Measurements from ENCODE around the gene MFSD1.
"Not testable (repeated sequence)": the region's sequence is repeated elsewhere in the genome, so short reads cannot be mapped to it uniquely, and the experiment has no call there.

The MFSD1 gene

DNA sequence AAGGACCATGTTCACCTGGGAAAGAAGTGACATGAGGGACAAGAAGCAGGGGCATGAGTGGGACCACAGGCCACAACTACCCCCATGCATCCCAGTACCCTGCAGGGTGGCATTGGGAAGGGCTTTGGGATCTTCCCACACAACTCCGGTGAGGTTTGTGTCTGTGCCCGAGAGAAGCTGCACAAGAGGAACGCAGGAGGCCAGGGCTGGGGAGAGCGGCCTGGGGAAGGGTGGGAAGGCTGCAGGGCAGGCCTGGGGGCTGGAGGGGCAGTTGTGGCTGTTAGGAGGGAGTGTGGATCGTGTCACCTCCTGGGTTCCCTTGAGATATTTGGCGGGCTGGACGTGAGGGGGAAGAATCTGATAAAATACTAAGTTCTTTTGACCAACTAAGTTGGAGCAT is 25.3 kb upstream of the MFSD1 start:
- no peak for DNase-seq

DNA sequence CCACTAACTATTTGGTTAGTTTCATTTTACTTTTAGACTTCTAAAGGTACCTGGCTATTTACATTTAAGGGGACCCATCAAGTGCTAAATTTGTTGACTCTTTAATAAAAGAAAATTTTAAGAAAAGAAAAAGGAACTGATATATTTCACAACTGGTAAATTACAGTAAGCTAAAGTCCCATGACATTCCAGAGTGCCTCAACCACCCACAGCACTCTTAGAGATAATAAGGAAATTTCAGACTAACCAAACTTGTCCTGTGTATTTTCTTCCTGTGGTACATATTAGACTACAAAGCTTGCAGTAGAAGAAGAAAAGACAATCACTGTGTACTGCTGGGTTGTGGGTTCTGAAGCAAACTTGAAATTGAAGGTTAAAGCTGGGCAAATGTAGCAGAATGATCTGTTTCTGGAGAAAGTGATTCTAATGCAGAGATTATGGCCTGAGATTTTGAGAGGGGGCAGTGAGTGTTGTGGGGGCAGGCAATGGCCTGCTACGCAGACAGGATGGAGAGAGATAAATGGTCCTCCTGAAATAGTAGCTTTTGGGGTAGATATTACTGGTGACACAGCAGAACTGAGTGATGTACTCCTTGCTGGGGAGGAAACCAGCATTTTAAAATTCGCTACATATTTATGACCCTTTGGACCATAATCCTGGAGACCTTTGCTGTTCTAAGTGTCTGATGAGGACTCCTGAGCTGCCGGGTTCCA is 24.5 kb upstream of the MFSD1 start:
- no peak for DNase-seq

DNA sequence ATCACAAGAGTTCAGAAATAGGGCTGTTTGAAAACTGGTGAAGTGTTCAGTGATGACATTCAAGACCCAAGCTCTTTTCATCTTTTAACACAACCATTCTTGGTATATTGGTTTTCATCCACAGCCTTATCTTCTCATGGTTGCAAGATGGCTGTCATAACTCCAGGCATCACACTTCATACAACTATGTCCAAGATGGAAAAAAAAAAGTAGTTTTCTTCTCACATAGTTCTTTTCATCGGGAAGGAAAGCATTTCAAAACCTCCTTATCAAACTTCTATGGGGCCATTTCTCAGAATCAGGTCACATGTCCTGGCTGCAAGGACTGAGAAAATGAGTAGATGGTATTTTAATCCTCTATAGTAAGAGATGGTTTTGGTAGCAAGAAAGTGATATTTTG is 21.1 kb upstream of the MFSD1 start:
- no peak for DNase-seq

DNA sequence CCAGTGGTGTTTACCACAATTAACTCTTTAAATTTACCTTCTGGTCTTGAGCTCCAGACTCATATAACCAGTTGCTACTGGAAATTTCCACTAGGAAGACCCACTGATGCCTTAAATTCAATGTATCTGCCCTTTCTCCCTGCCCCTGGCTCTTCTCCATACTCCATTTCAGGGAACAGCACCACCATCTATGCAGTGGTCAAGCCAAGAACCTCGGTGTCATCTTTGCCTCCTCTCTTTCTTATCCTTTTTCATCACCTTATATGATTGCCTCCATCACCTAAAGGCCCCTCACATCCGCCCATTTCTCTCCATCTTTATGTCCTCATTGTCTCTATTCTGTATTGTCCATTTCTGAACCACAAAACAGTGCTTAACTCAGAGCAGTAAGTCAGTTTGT is 20.7 kb upstream of the MFSD1 start:
- no peak for DNase-seq

DNA sequence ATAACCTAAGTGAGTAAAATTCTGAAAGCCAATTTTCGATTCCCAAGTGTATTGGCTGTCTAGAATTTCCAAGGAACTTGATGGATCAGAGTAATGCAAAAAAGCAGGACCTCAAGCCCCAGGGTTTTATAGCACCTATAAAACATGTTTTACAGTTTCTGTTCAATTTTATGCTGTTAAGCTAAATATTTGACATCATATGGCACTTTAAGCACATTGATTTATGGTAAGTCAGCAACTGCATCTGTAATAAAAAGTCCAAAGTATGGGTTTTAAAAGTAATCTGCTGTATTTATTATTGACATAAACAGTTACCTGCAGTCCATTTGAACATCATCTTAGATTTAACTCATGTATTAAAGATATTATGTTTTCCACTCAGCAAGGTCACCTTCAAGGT is 20.0 kb upstream of the MFSD1 start:
- DNase-seq, result no peak

DNA sequence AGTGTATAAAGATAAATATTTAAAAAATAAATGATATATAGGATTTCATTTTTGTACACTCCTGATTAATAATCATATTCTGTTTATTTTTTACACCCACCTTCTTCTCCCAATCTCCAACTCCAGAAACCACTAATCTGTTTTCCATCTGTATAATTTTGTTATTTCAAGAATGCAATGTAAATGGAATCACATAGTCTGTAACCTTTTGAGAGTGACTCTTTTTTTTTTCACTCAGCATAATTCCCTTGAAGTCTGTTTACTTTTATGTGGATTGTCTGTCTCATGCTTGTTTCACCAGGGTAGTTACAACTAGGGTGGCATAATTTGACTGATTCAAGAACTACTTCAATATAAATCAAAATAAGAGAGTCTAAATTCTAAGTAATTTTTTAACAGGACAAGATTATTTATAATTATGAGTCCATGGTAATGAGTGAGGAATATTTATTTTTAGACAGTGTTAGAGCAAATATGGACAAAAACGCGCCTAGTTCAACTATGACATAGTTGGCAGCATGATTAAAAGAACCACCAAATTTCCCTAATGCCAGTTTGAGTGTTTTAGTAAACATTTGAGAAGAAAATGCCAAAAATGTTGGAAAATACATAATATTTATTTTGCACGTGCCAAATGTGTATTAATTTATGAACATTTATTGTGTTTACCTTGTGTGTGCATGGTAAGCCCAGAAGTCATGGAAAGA is 19.4 kb upstream of the MFSD1 start:
- DNase-seq, result no peak

DNA sequence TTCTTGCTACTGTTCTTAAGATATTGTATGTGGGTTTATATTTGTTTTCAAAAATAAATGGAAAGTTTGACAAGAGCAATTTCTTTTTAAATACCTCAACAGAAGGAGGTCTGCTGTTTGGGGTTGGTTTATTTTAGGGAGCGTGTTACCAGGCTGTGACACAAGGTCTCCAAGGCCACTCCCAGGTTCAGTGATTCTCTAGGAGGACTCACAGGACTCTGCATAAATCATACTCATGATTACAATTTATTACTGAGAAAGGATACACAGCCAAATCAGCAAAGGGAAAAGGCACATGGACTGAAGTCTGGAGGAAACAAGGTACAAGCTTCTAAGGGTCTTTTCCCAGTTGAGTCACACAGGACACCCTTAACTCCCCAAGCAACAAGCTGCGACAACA is 18.8 kb upstream of the MFSD1 start:
- no peak for DNase-seq

DNA sequence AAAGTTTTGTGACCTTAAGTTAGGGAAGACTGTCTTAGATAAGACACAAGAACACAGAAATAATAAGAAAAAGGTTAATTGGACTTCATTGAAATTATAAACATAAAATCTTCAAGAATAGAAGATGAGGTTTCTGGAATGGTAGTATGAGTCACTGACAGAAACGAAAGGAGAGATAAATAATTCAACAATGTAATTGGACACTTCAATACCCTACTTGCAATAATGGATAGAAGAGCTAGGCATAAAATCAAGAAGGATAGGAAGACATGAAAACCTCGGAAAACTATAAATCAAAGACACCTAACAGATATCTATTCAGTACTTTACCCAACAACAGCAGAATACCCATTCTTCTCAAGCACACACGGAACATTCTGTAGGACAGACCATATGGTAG is 15.9 kb upstream of the MFSD1 start:
- no peak for DNase-seq

DNA sequence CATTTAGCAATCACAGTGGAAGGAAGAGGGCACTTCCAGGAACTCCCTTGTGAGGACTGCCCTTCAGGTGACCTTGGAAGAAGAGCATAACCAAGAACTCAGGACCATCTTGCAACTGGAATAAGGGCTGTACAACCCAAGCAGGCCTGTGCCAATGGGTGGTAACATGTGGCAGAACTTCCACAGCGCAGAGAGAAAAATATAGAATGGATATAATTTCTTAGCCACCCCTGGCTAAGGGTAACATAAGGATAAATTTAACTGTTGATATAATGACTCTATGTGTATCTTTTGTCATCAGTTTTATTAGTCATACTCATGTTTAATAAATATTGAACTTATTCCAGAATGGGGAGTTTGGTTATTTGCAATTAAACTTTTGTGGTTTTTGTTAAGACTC is 13.4 kb upstream of the MFSD1 start:
- no peak for DNase-seq

DNA sequence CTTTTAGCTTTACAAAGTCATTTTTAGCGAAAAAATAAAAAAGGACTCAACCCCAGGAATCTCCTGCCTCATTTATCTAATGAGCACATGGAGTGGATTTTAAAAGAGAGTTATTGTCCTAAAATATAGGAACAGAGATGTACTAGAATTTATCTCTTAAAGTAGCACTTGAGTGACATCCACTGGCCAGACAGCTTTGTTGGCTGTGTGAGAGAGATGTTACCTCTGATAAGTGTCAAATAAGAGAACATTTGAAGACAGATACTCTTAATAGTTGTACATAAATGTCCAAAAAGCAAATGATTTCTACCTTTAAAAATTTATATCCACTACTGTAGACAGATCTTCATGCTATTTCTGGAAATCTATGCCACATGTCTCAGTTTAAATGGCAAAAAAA is 12.3 kb upstream of the MFSD1 start:
- no peak for DNase-seq

DNA sequence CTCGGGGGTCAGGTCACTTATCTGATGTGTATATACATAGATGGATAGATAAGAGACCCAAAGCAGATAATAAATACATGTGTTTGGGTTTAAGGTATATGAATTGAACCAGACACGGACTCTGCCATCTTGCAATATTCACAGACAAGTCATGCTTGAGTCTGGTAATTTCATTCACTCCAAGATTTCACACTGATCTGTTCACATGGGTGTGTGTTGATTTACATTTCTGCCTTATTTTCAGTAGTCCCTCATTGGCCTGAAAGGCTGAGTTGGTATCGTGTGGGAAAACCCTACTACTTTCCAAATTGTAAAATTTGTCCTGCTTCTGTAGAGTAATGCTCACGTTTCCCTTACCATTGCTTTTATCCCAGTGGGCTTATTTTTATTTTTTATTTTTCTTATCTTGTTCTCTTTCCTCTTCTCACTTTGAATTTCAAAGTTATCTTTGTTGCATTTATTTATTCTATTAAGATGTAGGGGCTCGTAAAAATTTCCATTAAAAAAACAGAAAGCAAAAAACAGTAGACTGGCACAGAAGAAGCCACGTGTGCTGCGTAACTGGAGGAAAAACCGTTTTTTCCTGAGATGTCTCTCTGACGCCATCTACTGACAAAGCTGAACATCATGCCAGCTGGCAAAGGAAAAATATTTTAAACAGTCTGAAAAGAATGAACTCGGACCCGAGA is 10.8 kb upstream of the MFSD1 start:
- DNase-seq, result peak; percentile 40

DNA sequence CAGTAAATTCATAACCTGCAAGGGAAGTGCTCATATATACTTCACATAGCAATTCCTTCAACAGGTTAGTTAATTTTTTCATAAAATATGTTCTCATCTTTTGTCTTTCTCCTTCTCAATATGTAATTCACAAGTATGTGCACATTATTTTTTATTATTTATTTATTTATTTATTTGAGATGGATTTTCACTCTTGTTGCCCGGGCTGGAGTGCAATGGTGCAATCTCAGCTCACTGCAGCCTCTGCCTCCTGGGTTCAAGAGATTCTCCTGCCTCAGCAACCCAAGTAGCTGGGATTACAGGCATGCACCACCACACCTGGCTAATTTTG is 10.3 kb upstream of the MFSD1 start:
- not testable (repeated sequence) for DNase-seq

DNA sequence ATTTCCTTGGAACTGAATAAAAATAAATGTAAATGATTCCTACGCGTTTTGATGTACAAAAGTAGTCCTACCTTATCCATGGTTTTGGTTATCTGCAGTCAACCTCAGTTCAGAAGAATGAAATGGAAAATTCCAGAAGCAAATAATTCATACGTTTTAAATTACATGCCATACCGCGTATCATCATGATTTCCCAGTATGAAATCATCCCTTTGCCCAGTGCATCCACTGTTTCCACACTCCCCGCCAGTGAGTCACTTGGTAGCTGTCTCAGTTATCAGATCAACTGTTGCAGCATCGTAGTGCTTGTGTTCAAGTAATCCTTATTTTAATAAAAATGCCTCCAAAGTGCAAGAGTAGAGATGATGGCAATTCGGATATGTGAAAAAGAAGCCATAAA is 9.1 kb upstream of the MFSD1 start:
- no peak for DNase-seq

DNA sequence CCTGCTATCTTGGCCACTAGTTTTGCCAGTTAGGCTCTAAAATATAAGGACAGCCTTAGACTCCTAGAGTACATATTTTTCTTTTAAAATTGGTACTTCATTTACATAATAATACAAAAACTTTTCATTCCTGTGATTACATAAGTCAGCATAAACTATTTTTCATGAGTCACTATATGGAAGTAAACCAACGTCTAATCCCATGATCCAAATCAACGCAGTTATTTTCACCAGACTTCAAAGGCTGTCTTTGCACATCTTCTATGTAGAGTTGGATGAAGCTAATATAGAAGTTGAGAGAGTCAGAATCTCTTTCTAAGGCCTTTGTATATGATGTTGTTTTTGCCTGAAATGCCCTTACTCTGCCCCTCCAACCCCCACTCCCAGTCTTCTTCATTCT is 7.6 kb upstream of the MFSD1 start:
- DNase-seq, result no peak

DNA sequence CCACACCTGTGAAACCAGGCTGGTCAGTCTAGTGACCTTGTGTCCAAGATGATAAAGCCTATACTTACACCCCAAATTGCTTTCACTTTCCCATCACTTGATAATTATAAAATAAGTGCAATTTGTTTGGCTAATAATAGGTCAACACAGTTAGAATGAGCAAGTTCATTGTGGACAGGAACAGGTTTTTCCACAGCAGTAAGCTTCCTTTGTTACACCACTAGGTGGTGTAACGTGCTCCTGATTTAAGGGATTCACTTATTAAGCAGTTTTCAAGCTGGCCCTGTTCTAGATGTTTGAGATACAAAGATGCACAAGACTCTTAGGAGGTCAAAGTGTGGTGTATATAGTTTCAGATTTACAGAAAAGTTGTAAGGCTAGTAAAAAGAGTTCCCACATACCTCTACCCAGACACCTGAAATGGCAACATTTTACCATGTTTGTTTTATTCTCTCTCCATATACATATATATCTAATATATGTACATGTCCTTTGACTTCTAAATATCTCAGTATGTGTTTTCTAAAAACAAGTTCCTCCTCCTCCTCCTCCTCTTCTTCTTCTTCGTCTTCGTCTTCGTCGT is 6.8 kb upstream of the MFSD1 start:
- DNase-seq, result no peak

DNA sequence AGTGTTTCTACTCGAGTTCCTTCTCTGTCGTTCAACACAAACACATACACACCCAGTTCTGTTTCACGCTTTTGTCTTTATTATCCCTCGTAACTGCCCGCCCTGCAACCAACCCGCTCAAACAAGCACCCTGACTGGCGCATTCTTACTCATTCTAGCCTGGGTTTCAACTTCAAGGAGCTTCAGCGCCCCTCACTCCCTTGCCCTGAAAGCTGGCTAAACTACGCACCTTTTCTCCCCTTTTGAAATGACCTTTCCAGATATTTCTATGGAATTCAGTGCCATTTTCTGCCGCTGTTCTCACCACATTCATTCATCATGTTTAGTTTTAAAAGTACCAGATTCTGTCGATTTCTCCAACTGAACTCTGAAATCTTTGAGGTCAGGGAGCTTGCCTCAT is 653 bp upstream of the MFSD1 start:
- DNase-seq, result no peak

DNA sequence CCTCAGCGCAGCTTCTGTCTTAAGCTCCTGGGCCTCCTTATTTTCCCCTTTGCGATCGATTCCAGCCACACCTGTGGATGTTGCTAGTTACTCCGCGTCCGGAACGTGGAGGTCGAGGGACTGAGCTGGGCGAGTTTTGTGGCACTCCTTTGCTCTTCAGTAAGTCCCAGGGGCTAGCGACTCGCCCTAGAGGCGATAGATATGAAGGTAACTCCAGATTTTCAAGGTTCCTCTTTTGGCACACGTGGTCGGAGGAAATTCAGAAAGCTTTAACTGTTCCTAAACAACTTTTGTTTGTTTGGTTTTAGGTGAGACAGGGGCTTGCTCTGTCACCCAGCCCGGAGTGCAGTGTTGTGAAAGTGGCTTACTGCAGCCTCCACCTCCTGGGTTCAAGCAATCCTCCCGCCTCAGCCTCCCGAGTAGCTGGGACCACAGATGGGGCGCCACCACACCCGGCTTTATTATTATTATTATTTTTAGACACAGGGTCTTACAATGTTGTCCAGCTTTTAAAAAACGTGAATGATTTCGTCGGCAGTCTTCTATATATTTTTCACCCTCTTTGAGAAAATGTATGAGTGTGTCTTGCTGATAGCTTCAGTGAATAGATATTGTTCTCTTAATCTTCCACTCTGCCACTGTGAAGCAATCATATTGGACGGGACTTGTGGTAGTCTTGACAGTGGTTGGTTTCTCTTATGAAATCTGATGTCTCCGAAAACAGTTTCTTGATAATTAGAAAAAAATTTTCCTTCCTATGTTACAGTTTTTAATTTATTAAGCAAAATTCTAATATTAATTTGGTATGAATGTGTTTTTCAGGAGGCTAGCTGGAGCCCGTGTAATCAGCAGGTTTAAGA is 785 bp downstream of the MFSD1 start:
- no peak for DNase-seq

DNA sequence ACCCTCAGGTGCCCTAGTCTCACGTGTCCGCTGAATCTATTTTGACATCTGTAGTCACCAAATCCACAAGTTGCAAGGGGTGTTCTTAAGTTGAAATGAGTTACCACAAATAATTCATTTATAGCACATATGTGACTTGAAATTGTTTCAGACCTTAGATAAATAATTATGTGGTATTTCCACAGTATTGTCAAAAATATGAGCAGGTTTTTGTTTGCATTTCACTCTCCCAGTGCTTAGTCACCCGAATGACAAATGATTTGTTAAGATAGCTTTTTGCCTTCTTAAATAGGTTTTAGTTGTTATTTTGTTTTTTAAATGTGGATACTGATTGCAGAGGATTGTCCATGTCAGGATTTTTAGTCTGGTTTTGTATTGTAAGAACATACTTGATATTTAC is 2.6 kb downstream of the MFSD1 start:
- no peak for DNase-seq

DNA sequence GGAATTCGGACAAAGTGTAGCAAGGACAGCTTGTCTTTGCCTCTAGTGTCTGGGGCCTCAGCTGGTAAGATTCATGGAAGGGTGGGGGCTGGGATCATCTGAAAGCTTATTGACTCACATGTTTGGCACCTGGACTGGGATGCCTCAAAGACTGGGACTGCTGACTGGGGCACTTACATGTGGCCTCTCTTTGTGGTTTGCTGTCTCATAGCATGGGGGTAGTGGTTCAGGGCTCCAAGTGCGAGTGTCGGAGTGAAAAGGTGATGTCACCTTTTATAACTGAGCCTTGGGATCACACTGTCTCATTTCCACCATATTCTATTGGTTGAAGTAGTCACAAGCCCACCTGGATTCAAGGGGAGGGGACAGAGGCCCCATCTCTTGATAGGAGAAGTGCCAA is 6.8 kb downstream of the MFSD1 start:
- DNase-seq, result no peak

DNA sequence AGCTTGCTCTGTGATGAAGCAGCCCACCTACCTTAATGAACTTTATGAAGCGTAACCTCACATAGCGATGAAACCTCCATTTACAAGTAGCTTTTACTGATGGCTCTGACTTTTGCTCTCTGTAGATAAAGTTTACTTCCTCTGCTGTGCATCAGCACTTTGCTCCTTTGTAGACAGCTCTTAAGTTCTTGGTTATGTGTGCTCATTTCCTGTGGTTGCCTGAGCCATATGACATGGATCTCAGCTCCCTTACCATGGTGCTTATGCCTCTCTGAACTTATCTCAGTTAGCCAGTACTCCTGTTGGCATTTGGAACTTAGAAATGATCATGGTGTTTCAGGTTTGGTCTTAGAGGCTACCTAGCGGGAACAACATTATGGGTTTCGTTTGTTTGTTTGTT is 7.8 kb downstream of the MFSD1 start:
- DNase-seq, result no peak

DNA sequence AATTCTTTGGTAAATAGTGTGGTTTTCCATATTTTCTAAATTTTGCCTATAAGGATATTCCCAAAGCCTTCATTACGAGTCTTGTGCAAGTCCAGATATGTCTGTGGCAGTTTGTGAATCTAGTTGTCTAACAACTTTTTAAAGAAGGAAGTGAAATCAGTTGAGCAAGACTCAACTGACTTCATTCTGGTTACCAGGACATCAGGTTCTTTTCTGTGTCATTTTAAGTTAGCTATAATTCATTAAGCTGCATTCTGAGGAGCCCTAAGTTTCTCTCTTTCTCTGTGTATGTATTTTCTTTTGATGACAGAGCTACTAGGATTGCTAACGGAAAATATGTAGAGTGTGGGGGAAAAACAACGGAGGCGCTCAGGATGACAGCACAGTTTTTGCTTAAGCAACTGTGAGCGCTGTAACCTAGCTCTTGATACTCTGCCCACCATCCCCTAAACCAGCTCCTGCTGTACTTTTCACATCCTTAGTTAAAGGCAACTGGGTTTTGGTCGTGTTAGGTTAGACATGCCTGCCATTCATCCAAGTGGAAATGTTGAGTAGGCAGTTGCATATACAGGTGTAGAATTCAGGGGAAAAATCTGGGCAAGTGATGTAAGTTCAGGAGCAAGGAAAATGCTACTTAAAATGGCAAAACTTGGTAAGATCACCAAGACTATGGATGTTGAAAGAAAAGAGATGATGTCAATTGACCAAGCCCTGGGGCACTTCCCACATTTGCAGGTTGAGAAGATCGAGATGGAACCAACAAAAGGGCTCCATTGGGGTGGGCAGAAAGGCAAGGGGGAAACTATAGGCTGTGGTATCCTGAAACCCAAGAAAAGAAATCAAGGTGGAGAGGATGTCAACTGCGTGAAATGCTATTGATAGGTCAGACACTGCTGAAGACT is 9.2 kb downstream of the MFSD1 start:
- no peak for DNase-seq

DNA sequence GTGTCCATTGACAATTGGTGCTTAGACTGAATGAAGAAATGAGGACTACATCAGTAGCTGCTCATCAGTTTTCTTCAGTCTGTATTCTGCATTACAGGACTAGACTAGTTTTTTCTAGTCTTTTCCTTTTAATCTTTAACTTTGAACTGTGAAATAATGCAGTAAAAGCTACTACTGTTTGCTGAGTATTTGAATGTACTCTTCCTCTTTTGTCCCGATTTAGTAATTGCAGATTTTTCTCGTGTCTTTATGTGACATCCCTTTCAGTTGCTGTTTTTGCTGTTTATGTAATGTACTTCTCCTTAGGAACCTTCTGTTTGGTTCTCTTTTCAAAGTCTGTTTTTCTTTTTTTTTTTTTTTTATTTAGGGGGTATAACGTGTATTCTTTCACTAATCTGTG is 17.4 kb downstream of the MFSD1 start:
- no peak for DNase-seq

All from stimulated activated CD4-positive, alpha-beta T cell treated with anti-CD3 and anti-CD28 coated beads, Interleukin-15, amount 100 ng/mL, for 24 hours (primary cell).